HG03457 (cell line): ENCODE results near the gene OR5AS1.
"Not testable (repeated sequence)": the region's sequence is repeated elsewhere in the genome, so short reads cannot be mapped to it uniquely, and the experiment has no call there.

Experiments
- ATAC-seq: cut with Tn5 transposase; IDR thresholded peaks from one replicate; pipeline ENCODE4 v1.9.1; 2021; ENCODE audit warnings: moderate number of reproducible peaks; ENCODE audit not compliant: unreplicated experiment

The OR5AS1 gene

DNA sequence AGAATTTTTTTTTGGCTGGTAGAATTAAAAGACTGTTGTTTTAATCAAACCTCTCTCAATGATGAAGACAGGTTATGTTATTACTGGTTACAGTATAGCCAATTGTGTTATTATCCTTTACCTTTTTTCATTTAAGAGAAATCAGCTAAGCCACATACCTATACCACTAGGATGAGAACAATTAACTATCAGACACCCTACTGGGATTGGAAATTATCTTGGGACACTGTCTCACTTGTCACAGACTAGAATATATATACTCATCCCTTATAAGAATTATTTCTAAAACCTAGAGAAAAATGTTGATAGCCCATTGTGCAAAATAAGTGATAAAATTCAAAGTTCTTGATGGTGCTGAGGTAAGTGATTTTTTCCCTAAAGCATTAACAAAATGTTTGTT is at the start of gene OR5AS1:
Gene OR5AS1 (plus strand): TSS at position 301 of the 400 bp plus-strand sequence. CDS start 2,765 bp downstream, outside the sequence.
- ATAC-seq, result no peak

DNA sequence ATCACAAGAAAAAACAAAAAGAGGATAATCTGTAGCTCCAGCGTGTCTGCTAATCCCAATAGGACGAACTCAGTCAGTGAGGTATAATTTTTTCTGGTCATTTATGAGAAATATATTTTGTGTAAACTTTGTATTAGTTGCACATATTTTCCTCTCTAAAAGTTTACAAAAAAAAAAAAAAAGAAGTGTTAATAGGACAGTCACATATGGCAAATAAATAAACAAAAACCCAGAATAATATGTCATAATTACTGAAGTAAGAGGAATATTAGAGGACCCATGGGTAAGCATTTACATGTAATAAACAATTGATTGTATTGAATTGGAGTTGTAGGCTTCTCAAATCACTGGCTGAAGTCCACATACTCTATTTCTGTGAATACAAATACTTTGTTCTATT is 32.9 kb upstream of the OR5AS1 start, which contains the start of gene OR5F1:
Gene OR5F1 (minus strand): TSS at position 101 of the 400 bp plus-strand sequence. CDS start 0 bp downstream, at position 101.
- ATAC-seq, result no peak

DNA sequence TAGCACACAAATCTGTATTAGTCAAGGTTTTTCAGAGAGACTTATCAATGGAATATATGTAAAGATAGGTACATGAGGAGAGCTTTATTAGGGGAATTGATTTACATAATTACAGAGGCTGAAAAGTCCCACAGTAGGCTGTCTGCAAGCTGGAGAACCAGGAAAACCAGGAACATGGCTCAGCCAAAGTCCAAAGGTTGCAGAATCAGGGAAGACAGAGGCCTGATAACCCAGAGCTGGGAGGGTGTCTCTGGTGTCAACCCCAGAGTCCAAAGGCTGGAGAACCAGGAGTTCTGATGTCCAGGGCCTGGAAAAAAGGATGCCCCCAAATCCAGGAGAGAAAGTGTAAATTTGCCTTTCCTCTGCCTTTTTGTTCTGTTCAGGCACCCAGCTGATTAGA is 16.7 kb upstream of the OR5AS1 start:
- no peak for ATAC-seq

DNA sequence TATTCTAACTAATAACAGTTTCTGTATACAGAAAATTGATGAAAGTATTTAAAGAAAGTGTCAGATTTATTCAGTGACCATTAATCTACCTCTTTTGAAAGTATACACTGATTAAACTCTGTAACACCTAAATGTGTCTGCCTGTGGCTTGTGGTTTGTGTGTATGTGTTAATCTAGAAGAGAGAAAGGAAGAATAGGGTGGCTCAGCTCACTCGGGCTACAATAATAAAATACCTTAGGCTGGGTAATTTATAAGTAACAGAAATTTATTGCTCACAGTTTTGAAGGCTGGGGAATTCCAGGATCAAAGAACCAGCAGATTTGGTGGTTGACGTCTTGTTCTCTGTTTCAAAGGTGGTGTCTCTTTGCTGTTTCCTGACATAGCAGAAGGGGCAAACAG is 13.6 kb upstream of the OR5AS1 start:
- no peak for ATAC-seq

DNA sequence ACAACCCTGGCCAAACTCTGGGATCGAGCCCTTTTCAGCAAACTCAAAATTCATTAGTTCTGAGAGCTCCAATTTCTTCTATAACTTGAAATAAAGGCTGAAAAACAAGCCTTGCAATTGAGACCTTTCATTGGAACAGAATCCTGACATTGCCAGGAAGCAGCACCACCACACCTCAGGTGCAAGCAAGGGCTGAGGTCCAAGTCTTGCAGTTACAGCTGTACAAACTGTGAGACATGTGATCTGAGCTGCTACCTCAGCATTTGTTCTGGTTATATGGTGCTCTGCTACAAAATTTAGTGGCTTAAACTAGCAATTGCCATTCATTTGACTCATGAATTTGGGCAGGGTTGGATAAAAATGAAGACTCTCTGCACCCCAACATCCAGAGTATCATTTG is 18.1 kb downstream of the OR5AS1 start:
- ATAC-seq, result no peak

- ATAC-seq, result no peak
These were observed 21.0 kb downstream of the OR5AS1 start for GRCh38 chr11:56048480-56048879.

GRCh38 chr11:56049487-56049886 is 22.0 kb downstream of the OR5AS1 start:
- ATAC-seq, result no peak

DNA sequence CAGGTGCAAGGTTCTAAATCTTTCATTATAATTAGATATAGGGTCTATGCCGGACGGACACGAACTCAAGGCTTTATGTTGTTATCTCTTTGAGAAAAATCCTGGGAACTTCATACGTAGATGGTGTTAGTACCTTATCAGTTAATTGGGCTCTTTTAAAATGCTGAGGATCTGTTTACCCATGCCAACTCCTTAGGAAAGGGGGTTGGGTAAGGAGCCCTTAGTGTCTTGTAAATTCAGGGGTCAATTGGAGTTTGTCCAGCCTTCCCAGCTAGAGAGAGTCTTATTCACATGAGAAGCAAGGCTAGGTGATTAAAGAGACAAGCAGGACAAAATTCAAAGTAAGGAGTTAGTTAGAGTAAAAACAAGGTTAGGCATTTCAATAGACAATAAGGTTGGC is 28.9 kb downstream of the OR5AS1 start:
- ATAC-seq, result not testable (repeated sequence)

DNA sequence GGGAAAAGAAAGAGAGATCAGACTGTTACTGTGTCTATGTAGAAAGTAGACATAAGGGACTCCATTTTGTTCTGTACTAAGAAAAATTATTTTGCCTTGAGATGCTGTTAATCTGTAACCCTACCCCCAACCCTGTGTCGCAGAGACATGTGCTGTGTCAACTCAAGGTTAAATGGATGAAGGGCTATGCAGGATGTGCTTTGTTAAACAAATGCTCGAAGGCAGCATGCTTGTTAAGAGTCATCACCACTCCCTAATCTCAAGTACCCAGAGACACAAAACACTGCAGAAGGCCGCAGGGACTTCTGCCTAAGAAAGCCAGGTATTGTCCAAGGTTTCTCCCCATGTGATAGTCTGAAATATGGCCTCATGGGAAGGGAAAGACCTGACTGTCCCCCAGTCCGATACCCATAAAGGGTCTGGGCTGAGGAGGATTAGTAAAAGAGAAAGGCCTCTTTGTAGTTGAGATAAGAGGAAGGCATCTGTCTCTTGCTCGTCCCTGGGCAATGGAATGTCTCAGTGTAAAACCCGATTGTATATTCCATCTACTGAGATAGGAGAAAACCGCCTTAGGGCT is 30.3 kb downstream of the OR5AS1 start:
- ATAC-seq, result not testable (repeated sequence)

DNA sequence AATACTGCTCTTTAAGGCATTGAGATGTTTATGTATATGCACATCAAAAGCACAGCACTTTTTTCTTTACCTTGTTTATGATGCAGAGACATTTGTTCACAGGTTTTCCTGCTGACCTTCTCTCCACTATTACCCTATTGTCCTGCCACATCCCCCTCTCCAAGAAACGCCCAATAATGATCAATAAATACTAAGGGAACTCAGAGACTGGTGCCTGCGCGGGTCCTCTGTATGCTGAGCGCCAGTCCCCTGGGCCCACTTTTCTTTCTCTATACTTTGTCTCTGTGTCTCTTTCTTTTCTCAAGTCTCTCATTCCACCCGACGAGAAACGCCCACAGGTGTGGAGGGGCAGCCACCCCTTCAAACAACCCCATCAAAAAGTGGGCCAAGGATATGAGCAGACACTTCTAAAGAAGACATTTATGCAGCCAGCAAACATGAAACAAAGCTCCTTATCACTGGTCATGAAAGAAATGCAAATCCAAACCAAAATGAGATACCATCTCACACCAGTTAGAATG is 30.9 kb downstream of the OR5AS1 start:
- not testable (repeated sequence) for ATAC-seq

- no peak for ATAC-seq
These were observed 39.5 kb downstream of the OR5AS1 start for GRCh38 chr11:56066980-56067379.
